ENCODE data around the gene ABHD16A.
A peak's percentile ranks its signal among the peaks of the same experiment; 100 is the strongest.

The ABHD16A gene

GRCh38 chr6:31689249-31690110 lies 13.6 kb downstream of the ABHD16A start:
- no peak for DNase-seq (ENCODE audit: low read depth)

DNA sequence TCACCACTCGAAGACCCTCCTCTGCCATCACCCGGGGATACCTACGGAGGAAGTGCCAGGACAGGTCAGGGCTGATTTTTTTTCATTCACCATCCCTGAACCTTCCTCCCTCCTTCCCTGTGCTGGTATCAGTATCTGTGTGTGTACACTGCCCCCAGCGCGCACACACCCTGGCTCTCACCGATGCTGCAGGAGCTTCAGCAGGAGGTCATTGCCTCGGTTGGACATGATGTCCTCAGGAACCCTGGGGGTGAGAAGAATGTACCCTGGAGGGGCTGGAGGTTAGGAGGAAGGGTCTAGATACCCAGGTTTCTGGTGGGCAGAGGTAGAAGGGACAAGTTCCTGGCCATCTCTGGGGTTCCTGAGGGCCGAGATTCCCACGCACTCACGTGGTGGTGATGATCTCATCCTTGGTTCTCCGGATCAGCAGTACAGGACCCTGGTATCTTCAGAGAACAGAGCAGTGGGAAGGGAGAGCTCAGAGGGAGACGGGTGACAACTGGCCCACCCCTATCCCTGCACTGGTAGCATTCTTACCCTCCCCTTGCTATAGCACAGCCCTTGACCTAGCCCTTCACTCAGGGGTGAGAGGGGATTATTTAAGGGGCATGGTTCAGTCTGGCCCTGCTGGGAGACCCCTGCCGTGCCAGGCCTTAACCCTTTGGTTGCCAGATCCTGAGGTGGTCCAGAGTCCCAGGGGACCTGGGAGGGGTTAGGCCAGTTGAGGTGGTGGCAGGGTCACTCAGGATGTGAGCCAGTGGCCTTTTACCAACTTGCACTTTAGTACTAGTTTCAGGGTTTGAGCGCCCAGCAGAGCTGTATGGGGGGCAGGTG lies 15.0 kb downstream of the ABHD16A start:
- DNase-seq (ENCODE audit: low read depth): no peak

DNA sequence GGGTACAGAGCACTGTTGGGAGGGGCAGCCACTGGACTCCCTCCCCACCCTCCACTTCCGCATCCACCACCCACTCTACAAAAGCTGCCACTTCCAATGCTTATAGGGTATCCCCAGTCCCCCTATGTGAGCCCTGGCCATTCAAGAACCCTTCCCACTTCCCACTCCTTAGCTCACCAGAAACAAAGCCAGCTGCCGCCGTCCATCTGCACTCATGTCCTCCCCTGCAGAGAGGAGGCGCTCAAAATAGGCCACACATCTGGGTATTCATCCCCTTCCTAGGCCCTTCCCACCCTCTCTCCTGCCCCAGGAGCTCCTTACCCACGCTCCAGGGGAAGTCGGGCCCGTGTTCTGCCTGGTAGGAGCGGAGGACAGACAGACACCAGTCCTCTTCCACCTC lies 15.8 kb downstream of the ABHD16A start:
- no peak for DNase-seq (ENCODE audit: low read depth)

- DNase-seq (ENCODE audit: low read depth): no peak
Observed at GRCh38 chr6:31686483-31686882, 16.6 kb downstream of the ABHD16A start.

GRCh38 chr6:31683591-31683990 lies 19.5 kb downstream of the ABHD16A start:
- no peak for DNase-seq (ENCODE audit: low read depth)

- DNase-seq (ENCODE audit: low read depth): no peak
Observed at GRCh38 chr6:31681135-31681671, 21.9 kb downstream of the ABHD16A start.

- DNase-seq (ENCODE audit: low read depth): peak; percentile 69
Observed at GRCh38 chr6:31680226-31681134, 22.6 kb downstream of the ABHD16A start, which contains the start of gene LY6G5C. LY6G5C (minus strand) TSS chr6:31681067; CDS start chr6:31680373, 694 bp downstream.

DNA sequence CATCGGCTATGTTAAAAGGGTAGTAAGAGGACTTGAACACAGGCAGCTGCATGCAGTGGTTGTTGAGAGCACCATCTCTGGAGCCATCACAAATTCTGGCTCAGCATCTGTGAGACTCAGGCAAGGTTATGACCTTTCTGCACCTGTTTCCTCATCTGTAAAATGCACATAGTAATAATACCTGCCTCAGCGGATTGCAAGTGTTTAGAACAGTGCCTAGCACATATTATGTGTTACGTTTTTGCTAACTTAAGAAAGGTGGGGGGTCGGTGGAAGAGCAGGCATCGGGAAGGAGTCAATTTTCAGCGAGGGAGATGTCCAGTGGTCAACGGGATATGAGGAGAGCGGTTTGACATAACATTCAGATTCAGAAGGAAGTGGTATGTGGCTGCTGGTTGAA lies 25.2 kb downstream of the ABHD16A start:
- DNase-seq (ENCODE audit: low read depth): no peak

- DNase-seq (ENCODE audit: low read depth): no peak
Observed at GRCh38 chr6:31676904-31677303, 26.2 kb downstream of the ABHD16A start.

- no peak for DNase-seq (ENCODE audit: low read depth)
Observed at GRCh38 chr6:31676322-31676903, 26.7 kb downstream of the ABHD16A start.

DNA sequence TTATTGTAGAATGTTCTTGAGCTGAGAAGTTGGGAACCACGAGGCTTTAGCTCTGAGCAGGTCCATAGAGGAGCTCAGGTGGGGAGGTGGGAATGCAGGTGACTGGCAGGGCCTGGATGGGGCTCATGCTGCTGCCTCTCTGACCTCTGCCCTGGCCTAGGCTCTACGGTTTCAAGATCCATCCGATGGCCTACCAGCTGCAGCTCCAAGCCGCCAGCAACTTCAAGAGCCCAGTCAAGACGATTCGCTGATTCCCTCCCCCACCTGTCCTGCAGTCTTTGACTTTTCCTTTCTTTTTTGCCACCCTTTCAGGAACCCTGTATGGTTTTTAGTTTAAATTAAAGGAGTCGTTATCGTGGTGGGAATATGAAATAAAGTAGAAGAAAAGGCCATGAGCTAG lies 33.4 kb downstream of the ABHD16A start, which contains the start of gene LY6G5B:
TSS of gene LY6G5B (plus strand) at position 301 of the 400 bp plus-strand sequence. CDS start 975 bp downstream, outside the sequence.
- DNase-seq (ENCODE audit: low read depth): no peak

- no peak for DNase-seq (ENCODE audit: low read depth)
Observed at GRCh38 chr6:31666337-31666965, 36.7 kb downstream of the ABHD16A start.

- peak; percentile 95 for DNase-seq (ENCODE audit: low read depth)
Observed at GRCh38 chr6:31665501-31666336, 37.4 kb downstream of the ABHD16A start, which contains the start of gene CSNK2B. CSNK2B (plus strand) TSS chr6:31666080; CDS start chr6:31666832, 752 bp downstream.

DNA sequence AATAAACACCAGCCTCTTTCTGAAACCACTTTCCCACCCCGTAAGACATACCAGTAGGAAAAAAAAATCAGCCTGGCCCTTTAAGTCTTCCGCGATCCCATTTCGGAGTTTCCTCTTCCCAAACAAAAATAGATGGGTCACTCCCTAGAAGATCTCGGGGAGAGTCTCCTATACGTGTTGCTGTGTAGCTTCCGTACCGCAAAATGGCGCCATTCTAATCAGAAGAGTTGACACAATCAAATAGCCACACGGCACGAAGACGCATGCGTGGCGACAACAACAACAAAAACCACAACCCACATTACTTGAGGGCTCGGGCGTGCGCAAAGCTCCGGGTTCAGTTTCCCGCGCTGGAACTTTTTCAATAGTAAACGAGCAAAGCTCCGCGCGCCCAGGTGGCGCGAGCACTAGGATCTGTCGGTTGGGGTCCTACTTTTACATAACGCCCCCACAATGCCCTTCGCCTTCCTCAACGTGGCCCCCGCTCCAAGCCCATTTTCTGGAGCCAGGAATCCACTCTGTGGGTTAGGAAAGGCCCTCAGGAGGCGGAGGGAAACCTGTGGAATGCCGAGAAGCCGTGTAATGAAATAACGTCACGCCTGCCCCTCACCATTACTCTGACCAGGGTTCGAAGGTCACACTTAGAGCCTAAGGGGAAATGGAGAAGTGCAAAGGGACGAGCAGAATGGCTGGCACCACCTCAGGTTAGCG lies 38.2 kb downstream of the ABHD16A start, which contains the start of gene GPANK1:
TSS of gene GPANK1 (minus strand) at position 208 of the 711 bp plus-strand sequence. CDS start 519 bp downstream, outside the sequence.
- peak; percentile 94 for DNase-seq (ENCODE audit: low read depth)

DNA sequence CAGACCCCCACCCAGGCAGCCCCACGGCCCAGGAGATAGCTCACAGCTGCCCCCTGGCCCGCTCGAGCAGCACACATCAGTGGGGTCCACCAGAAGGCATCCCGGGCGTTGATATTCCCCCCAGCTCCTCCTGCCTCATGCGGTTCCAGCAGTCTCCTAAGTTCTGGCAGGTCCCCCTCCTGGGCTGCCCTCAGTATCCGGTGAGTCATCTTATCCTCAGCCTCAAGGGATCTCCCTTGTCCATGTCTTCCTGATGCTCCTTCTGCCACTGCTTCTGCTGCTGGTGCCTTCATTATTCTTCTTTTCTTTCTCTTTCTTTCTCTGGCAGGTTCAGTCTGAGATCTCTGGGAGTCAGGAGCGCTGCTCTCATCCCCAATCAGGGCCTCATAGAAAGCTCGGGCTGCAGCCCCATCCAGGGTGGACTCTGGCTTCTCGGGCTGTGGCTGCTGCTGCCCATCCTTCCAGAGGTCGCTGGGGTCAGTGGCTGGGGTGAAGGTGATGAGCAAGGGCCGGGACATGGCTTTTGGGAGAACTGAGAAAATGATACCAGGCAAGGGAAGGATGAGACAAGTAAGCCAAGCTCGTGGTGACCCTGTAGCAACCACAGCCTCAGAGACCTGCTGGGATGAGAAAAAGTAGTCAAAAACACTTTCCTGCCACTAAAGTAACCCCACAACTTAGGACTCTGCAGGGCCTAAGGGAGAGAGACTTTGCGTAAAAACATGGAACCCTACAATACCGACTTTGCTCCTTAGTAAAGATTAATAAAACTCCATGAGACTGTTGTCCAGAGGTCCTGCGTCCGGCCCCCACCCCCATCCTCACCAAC lies 38.9 kb downstream of the ABHD16A start:
- DNase-seq (ENCODE audit: low read depth): no peak

- DNase-seq (ENCODE audit: low read depth): no peak
Observed at GRCh38 chr6:31663126-31663960, 39.8 kb downstream of the ABHD16A start.
